ENCODE results near the gene RAB3A. TPM values are rescaled to one million over a fixed set of nuclear protein-coding genes. Genes with fewer than 3 reads are reported as not detected.

RAB3A gene
- polyA plus RNA-seq, 2 of the 4 experiments (the other 2 are of a cell fraction): 0.39 to 1.0 TPM

- H3K9me3 ChIP-seq: no peaks in the 10 kb centered on the region
- peaks cover 5% of the 10 kb centered on the region; the same call in 2 of the 3 replicates for H3K4me1 ChIP-seq
- peak overlapping the region; percentile 83 to 86 for H3K27ac ChIP-seq
- peak overlapping the region; percentile 84 for H3K4me2 ChIP-seq
- ATAC-seq (peak; percentile 92 to 98), FAIRE-seq (peak; percentile 28), DNase-seq (ENCODE audit: low read depth in 1 of 2, low spot score in 1 of 2) (peak; percentile 89 to 99)
- ChIA-PET POLR2A (interaction anchor here (0.6 to 1.6 kb wide), 6 partner anchors 16 to 56 kb away, joined by 3 to 10 read pairs (median 6); partner anchors contain the start of genes JUND, MPV17L2 and RAB3A), CTCF (interaction anchor here (0.8 to 3.1 kb wide), 8 partner anchors 15 to 163 kb away, joined by 3 to 15 read pairs (median 5); no protein-coding TSS in a partner anchor)
- peak overlapping the region; percentile 68 for H3K4me3 ChIP-seq
- TF ChIP-seq, protein P1, sequence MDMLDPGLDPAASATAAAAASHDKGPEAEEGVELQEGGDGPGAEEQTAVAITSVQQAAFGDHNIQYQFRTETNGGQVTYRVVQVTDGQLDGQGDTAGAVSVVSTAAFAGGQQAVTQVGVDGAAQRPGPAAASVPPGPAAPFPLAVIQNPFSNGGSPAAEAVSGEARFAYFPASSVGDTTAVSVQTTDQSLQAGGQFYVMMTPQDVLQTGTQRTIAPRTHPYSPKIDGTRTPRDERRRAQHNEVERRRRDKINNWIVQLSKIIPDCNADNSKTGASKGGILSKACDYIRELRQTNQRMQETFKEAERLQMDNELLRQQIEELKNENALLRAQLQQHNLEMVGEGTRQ (IDR thresholded peaks at IDR 0.05): no peak
- TF ChIP-seq GATA3 (IDR thresholded peaks at IDR 0.05; ENCODE audit: borderline replicate concordance) (no peak), ELK1 (IDR thresholded peaks at IDR 0.05; ENCODE audit: low read depth, low read length) (no peak), POLR2A (IDR thresholded peaks at IDR 0.05; ENCODE audit: low read length) (no peak), MAX (IDR thresholded peaks at IDR 0.05) (0 out of 2 replicates have a peak, but pooled peaks have one; percentile 2), CHD2 (IDR thresholded peaks at IDR 0.05; ENCODE audit: low read length, partially characterized antibody) (no peak)
- 91% methylated on average over 10 of the region's 81 CpGs for WGBS (ENCODE audit: missing lambda C conversion rate)
Observed at GRCh38 chr19:18224525-18225354, 20.9 kb upstream of the RAB3A start.

- no peak for FAIRE-seq
Observed at GRCh38 chr19:18223860-18224524, 20.1 kb upstream of the RAB3A start.

DNA sequence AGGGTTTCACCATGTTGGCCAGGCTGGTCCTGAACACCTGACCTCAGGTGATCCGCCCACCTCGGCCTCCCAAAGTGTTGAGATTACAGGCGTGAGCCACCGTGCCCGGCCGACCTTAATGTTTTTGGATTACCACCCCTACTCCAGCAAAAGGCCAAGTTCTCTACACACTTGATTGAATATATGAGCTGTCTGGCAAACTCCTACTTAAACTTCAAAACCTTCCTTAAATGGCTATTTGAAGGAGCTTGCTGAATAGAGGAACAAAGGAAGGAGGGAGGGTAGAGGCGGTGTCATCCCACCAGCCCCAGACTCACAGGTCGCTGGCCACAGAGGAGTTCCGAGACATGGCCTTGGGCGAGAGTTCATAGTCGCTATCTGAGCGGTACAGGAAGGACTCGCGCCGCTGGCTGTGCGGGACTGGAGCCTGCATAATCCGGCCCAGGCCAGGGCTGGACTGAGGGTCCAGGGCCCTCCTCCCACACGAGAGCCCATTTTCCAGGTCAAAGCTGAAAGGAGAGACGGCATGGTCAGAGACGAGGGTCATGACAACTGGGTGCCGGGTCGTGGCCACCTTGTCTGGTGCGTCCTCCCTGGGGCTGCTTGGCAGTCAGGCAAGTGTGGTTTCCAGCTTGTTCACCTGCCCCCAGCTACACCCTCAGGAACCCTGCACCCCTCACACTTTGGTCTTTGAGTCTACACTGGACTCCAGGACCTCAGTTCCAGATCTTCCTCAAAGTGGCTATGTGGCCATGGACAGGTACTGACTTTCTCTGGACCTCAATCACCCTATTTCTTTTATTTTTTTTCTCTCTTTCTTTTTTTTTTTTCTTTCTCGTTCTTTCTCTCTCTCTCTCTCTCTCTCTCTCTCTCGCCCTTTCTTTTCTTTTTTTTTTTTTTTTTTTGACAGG, 18.2 kb upstream of the RAB3A start:
- Histone ChIP-seq H3K4me1 (peaks cover 5% of the 10 kb centered on the region; the same call in 2 of the 3 replicates), H3K4me3 (no peak overlapping the region), H3K9me3 (no peaks in the 10 kb centered on the region), H3K27ac (no peak overlapping the region), H3K4me2 (no peak overlapping the region)
- FAIRE-seq: no peak
- DNase-seq (ENCODE audit: low read depth in 1 of 2, low spot score in 1 of 2): no peak
- WGBS (ENCODE audit: missing lambda C conversion rate): 79% methylated on average over 21 of the region's 25 CpGs
- POLR2A ChIA-PET: no interaction called here
- no peak for ATAC-seq
- CTCF ChIA-PET: interaction anchor here (0.7 to 3.1 kb wide), 9 partner anchors 9 to 109 kb away, joined by 3 to 15 read pairs (median 4); partner anchors contain the start of gene MPV17L2
- no peak for TF ChIP-seq HOXB13 (CRISPR knock-in tag; IDR thresholded peaks at IDR 0.05; ENCODE audit: low read depth)
- TF ChIP-seq FOSB (CRISPR knock-in tag; IDR thresholded peaks at IDR 0.05): no peak
- no peak for TF ChIP-seq REST (IDR thresholded peaks at IDR 0.05)
- no peak for TF ChIP-seq RARB (CRISPR knock-in tag; IDR thresholded peaks at IDR 0.05)
- TF ChIP-seq CHD4 (IDR thresholded peaks at IDR 0.05; ENCODE audit: borderline replicate concordance): no peak
- no peak for TF ChIP-seq JUN (IDR thresholded peaks at IDR 0.05)

More at GRCh38 chr19:18223860-18224524, 20.1 kb upstream of the RAB3A start:
- peak; percentile 66 to 75 for ATAC-seq
- whole genome bisulfite sequencing (ENCODE audit: missing lambda C conversion rate): 1% methylated on average over 21 of the region's 39 CpGs
- H3K4me1 ChIP-seq: peaks cover 5% of the 10 kb centered on the region; the same call in 2 of the 3 replicates
- TF ChIP-seq MAX (IDR thresholded peaks at IDR 0.05): peak; percentile 37; the same call in 1 of the 2 replicates
- 0 out of 2 replicates have a peak, but pooled peaks have one; percentile 35 for TF ChIP-seq ESRRA (IDR thresholded peaks at IDR 0.05; ENCODE audit: borderline replicate concordance, low read length)
- no peak for TF ChIP-seq HEYL (CRISPR knock-in tag; IDR thresholded peaks at IDR 0.05)
- TF ChIP-seq CHD2 (IDR thresholded peaks at IDR 0.05; ENCODE audit: low read length, partially characterized antibody): no peak
- no peaks in the 10 kb centered on the region for H3K9me3 ChIP-seq
- H3K4me3 ChIP-seq: peak overlapping the region; percentile 68
- ChIA-PET POLR2A (interaction anchor here (0.6 to 1.6 kb wide), 7 partner anchors 16 to 57 kb away, joined by 3 to 10 read pairs (median 5); partner anchors contain the start of genes JUND, MPV17L2 and RAB3A), CTCF (interaction anchor here (0.8 to 3.1 kb wide), 8 partner anchors 16 to 164 kb away, joined by 3 to 15 read pairs (median 4); no protein-coding TSS in a partner anchor)
- H3K4me2 ChIP-seq: peak overlapping the region; percentile 84
- peak overlapping the region; percentile 83 to 86 for H3K27ac ChIP-seq
- peak in 1 of 2 experiments; percentile 79 for DNase-seq (ENCODE audit: low read depth in 1 of 2, low spot score in 1 of 2)

Data from A549 (cell line).